Measurements from ENCODE around the gene SPHK2.
"Not testable (repeated sequence)": the region's sequence is repeated elsewhere in the genome, so short reads cannot be mapped to it uniquely, and the experiment has no call there.

Gene SPHK2

GRCh38 chr19:48624791-48625723 is 5.8 kb downstream of the SPHK2 start:
- DNase-seq (ENCODE audit: low spot score) = no peak

DNA sequence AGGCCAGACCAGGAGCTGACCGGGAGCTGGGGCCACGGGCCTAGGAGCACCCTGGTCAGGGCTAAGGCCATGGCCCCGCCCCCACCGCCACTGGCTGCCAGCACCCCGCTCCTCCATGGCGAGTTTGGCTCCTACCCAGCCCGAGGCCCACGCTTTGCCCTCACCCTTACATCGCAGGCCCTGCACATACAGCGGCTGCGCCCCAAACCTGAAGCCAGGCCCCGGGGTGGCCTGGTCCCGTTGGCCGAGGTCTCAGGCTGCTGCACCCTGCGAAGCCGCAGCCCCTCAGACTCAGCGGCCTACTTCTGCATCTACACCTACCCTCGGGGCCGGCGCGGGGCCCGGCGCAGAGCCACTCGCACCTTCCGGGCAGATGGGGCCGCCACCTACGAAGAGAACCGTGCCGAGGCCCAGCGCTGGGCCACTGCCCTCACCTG is 6.6 kb downstream of the SPHK2 start:
- DNase-seq (ENCODE audit: low spot score) = no peak

DNA sequence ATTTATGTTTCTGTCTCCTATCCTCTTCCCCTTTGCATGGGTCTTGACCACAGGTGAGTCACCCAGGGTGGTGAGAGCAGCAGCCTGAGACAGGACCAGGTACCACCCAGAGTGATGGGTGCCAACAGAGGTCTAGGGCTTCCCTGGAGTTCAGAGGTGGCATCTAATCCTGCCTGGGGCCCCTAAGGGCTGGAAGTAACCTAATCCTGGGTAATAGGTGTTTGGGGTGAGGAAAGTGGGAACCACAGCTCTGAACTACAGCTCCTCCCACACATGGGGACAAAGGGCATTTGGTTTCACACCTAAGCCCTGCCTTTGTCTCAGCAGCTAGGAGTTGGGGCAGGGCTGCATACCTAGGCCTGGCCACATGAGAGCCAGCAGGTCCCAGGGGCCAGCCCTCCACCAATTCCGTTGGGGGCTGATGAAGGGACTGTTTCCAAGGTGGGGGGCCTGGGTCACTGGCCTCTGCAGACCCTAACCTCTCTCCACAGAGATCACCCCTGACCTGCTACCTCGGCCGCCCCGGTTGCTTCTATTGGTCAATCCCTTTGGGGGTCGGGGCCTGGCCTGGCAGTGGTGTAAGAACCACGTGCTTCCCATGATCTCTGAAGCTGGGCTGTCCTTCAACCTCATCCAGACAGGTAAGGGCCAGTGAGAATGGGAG is 8.0 kb downstream of the SPHK2 start:
- no peak for DNase-seq (ENCODE audit: low spot score)

DNA sequence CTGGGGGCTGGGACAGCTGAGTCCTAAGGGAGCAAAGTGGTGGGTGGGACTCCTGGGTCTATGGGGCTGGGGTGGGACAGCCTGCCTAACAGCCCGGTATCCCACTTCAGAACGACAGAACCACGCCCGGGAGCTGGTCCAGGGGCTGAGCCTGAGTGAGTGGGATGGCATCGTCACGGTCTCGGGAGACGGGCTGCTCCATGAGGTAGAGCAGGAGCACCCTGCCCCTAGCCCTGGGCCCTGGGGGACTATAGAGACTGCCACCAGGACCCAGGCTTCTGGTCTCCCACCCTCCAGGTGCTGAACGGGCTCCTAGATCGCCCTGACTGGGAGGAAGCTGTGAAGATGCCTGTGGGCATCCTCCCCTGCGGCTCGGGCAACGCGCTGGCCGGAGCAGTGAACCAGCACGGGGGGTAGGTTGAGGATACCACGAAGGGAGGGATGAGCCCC is 8.6 kb downstream of the SPHK2 start:
- DNase-seq (ENCODE audit: low spot score) = no peak

- DNase-seq (ENCODE audit: low spot score) = no peak
Measured at GRCh38 chr19:48628486-48629296, 9.4 kb downstream of the SPHK2 start.

GRCh38 chr19:48629297-48629598 is 9.9 kb downstream of the SPHK2 start:
- DNase-seq (ENCODE audit: low spot score) = no peak

DNA sequence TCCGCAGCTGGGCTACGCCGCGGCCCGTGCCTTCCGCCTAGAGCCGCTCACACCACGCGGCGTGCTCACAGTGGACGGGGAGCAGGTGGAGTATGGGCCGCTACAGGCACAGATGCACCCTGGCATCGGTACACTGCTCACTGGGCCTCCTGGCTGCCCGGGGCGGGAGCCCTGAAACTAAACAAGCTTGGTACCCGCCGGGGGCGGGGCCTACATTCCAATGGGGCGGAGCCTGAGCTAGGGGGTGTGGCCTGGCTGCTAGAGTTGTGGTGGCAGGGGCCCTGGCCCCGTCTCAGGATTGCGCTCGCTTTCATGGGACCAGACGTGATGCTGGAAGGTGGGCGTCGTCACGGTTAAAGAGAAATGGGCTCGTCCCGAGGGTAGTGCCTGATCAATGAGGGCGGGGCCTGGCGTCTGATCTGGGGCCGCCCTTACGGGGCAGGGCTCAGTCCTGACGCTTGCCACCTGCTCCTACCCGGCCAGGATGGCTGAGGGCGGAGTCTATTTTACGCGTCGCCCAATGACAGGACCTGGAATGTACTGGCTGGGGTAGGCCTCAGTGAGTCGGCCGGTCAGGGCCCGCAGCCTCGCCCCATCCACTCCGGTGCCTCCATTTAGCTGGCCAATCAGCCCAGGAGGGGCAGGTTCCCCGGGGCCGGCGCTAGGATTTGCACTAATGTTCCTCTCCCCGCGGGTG is 10.4 kb downstream of the SPHK2 start:
- peak; percentile 93 for DNase-seq (ENCODE audit: low spot score)

- no peak for DNase-seq (ENCODE audit: low spot score)
Measured at GRCh38 chr19:48630296-48631063, 11.2 kb downstream of the SPHK2 start.

GRCh38 chr19:48631225-48631624 is 11.9 kb downstream of the SPHK2 start:
- DNase-seq (ENCODE audit: low spot score) = no peak

GRCh38 chr19:48632286-48632685 is 13.0 kb downstream of the SPHK2 start:
- DNase-seq (ENCODE audit: low spot score) = not testable (repeated sequence)

DNA sequence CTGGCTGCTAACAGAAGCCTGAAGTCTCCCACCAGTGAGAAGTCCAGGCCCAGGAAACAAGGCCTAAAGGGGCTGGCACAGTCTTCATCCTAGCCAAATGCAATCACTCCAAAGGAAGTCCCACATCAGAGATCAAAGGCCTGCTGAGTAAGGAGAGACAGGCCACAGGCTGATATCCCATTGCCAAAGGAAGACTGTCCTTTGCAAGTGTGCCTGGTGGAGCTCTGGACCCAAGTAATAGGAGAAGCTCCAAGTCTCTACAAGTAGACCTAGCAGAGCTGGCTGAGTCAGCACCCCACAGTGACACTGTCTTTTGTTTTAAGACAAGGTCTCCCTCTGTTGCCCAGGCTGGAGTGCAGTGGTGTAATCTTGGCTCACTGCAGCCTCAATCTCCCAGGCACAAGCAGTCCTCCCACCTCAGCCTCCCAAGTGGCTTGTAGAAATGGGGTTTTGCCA is 13.4 kb downstream of the SPHK2 start:
- DNase-seq (ENCODE audit: low spot score) = no peak

GRCh38 chr19:48633148-48634035 is 14.1 kb downstream of the SPHK2 start:
- no peak for DNase-seq (ENCODE audit: low spot score)

- no peak for DNase-seq (ENCODE audit: low spot score)
Measured at GRCh38 chr19:48634036-48634342, 14.7 kb downstream of the SPHK2 start.

DNA sequence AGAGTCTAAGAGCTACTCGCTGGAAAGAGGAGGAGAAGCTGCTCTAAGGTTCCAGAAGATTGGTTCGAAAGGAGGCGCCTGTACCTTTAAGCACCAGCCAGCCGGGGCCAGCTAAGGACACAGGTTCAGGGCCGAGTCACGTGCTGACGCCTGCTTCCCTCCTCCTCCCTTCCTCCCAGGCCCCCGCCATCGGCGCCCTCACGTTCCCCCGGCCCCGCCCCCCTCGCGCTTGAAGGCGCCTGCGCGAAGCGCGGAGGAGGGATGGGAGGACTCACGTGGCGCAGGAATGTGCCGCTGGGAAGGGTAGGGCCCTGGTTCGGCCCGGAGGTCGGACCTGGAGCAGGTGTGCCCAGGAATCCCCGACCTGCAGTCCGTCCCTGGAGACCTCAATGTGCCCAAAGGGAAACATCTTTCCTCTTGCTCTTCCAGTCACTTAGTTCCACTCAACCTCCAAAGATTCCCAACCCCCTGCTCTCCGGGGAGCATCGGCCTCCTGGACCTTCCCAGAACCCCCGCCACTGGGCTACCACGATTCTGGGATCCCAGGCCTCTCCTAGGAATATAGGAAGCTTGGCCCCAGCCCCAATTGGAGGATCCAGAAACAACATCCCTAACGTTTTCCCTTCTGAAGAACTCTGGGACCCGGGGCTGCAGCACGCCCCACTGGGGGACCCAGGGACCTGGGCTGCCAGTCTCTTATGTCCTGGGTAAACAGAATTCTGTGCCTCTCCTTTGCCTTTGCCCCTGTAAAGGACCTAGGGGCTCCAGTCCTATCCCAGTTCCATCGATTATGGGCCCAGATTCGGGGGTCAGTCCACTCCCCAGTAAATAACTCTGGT is 15.3 kb downstream of the SPHK2 start:
- peak; percentile 99 for DNase-seq (ENCODE audit: low spot score)

DNA sequence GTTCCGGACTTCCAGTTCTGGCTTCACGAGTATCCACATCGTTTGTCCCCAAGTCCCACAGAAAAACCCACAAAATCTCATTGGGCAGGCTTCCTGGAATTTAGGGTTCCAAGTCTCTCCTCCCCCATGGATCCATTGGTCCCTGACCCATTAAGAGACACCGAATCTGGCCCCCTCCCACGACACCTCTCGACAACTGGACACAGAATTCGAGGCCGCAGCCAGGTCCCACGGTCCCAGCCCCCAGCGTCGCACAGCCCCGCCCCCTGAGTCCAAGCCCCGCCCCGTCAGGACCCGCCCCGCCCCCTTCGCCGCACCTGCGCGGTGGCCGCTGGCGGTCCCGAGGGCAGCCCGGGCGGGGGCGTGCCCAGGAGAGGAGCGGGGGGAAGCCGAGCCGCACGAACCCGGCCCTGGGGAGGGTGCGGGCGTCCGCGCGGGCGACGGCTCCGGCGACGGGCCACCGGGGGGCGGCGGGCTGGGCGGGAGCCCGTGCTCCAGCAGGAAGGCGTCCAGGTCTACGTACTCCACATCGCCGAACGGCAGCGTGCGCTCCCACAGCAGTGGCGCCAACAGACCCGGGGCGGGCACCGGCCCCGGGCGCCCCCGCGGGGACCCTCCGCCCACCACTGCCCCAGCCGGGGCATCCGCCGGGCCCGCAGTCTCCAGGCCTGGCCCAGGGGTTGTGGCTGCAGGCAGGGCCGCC is 16.1 kb downstream of the SPHK2 start:
- peak; percentile 79 for DNase-seq (ENCODE audit: low spot score)

DNA sequence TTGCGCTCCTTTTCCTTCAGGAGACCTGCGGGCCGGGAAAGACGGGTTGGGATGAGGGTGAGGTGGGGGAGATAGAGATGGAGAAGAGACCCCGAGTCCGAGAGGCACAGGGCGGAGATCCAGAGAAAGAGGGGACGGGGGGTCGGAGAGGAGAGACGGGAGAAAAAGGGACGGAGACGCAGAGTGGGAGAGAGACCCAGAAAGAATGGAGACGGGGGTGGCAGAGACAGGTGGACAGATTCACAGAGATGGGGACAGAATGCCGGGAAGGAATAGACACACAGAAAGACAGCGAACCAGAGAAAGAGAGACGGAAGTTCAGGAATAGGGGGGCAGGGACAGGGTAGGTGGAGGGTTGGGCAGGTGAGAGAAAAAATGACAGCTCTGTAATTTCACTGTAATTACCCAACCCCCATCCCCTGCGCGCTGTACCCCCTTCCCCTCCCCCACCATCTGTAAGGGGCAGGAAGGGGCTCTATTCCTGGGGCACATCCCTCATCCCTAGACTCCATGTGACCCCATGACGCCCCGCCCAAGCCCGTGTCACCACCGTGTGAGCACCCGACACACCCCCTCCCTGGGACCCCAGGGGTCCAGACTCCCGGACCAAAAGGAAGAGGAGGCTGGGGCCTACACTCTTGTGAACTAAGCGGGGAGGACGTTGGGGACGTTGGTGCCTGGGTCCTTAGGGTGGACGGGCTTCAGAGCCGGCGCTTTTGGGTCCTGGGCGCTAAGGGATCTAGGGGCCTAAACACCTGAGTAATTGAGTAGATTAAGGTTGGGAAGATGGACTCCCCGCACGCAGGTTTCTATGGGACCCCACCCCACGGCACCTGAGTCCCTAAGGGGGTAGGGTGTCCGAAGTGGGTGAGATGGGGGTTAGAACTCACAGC is 16.9 kb downstream of the SPHK2 start:
- DNase-seq (ENCODE audit: low spot score) = no peak

DNA sequence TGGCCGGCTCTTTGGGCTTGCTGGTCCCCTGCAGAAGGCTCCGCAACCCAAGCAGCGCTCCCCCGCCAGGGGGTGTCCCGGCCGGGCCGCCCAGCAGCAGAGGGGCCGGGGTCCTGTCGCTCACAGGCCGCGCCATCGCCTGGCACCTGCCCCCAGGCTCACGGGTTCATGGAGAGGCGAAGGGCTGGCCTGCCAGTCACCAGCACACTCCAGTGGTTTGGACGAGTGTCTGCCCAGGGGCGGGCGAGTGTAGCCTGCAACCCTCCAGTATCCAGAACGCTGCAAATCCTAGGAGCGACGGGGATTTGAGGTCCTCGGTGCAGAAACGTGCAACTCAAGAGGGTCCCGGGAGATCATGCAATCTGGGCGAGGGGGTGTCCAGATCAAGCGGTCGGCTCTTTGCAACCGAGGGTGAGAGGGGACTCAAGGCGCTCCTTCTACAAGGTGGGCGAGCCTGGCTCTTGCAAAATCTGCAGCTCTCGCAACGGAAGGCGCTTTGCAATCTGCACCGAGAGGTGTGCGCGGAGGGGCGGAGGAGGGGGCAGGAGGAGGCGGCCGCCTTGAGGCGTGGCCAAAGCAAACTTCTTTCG is 17.6 kb downstream of the SPHK2 start, which contains the start of gene DBP:
Gene DBP (minus strand): TSS at position 521 of the 590 bp plus-strand sequence. CDS start 385 bp downstream, at position 136.
- DNase-seq (ENCODE audit: low spot score) = no peak
